NCI-H2081 (cell line): ENCODE data around the gene TSSK2.
"Not testable (repeated sequence)": the region's sequence is repeated elsewhere in the genome, so short reads cannot be mapped to it uniquely, and the experiment has no call there.

Experiments
- DNase-seq, 2 experiments: peaks; one replicate each; lab custom pipeline; 2025; lab: John Stamatoyannopoulos, UW

The TSSK2 gene

DNA sequence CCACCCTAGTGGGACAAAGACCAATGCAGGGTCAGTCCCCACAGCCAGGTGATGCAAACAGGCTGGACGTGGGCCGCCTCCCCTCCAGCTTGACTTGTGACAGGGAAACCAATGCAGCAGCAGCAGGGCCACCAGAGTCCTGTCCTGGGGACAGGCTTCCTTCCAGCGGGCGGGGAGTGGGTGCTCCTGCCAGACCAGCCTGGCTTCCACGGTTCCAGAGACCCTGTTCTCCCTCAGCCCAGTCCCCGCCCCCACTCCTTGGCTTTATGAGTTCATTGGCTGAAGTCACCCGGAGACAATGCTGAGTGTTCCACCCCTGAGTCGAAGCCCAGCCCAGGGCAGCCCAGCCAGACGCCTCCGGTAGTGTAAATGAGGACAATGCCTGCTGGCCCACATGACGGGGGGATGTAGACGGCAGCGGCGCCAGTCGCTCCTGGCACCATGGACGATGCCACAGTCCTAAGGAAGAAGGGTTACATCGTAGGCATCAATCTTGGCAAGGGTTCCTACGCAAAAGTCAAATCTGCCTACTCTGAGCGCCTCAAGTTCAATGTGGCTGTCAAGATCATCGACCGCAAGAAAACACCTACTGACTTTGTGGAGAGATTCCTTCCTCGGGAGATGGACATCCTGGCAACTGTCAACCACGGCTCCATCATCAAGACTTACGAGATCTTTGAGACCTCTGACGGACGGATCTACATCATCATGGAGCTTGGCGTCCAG is at the start of gene TSSK2:
Gene TSSK2 (plus strand): TSS at position 350 of the 726 bp plus-strand sequence. CDS start 92 bp downstream, at position 442.
- no peak for DNase-seq

DNA sequence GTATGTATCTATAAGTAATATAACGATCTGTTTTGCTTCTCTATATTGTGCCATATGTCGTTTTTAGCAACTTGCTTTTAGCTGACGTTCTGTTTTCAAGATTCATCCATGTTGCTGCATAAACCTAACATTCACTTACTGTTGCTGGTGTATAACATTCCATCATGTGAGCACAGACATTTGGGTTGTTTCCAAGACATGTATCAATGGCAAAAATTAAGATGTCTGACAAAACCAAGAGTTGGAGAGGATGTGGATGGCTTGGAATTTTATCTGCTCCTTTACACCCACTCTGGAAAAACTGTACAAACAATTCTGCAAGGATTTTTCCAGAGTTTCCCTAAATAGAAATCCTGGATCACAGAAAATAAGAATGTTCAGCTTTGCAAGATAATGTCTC is 49.8 kb upstream of the TSSK2 start:
- no peak for DNase-seq

DNA sequence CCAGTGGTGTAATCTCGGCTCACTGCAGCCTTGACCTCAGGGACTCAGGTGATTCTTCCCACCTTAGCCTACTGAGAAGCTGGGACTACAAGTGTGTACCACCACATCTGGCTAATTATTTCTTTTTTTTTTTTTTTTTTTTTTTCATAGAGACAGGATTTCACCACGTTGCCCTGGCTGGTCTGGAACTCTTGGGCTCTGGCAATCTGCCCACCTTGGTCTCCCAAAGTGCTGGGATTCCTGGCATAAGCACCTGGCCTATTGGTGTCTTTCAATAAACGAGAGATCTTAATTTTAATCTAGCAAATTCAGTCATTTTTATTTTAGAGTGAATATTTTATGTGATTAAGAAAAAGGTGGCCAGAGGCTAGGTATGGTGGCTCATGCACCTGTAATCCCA is 49.0 kb upstream of the TSSK2 start:
- no peak for DNase-seq

DNA sequence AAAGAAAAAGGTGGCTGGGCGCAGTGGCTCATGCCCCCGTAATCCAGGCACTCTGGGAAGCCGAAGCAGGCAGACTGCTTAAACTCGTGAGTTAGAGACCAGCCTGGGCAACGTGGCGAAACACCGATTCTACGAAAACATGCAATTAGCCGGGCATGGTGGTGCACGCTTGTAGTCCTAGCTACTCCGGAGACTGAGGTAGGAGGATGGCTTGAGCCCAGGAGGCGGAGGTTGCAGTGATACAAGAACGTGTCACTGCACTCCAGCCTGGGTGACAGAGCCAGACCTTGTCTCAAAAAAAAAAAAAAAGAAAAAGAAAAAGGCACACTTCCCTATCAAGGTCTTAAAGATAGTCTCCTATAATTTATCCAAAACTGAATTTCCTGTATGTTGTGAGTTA is 48.3 kb upstream of the TSSK2 start:
- no peak for DNase-seq

DNA sequence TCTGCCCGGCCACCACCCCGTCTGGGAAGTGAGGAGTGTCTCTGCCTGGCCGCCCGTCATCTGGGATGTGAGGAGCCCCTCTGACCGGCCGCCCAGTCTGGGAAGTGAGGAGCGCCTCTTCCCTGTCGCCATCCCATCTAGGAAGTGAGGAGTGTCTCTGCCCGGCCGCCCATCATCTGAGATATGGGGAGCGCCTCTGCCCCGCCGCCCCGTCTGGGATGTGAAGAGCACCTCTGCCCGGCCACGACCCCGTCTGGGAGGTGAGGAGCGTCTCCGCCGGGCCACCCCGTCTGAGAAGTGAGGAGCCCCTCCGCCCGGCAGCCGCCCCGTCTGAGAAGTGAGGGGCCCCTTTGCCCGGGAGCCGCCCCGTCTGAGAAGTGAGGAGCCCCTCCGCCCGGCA is 47.0 kb upstream of the TSSK2 start:
- DNase-seq, result not testable (repeated sequence)

DNA sequence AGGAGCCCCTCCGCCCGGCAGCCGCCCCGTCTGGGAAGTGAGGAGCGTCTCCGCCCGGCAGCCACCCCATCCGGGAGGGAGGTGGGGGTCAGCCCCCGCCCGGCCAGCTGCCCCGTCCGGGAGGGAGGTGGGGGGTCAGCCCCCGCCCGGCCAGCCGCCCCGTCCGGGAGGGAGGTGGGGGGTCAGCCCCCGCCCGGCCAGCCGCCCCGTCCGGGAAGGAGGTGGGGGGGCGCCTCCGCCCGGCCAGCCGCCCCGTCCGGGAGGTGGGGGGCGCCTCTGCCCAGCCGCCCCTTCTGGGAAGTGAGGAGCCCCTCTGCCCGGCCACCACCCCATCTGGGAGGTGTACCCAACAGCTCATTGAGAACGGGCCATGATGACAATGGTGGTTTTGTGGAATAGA is 46.5 kb upstream of the TSSK2 start:
- not testable (repeated sequence) for DNase-seq

DNA sequence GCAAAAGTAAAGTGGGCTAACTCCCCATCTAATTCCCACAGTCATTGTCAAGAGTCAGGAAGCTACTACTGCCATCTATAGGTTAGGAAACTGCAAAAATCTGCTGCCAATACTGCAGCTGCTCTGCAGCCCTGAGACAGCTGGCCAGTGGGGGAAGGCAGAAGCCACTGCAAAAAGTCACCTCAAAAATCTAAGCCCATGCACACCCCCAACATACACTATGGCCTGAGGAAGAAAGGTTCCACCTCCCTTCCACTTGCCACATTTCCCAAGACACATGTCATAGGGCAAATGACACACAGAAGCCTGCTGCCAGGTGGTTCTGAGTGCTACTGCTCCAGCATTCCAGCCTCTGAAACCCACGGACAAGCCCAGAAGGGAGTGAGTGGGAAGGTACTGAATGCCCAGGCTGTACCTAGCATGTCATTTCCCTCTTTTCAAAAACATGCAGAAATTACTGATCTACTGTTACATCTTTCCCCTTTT is 45.8 kb upstream of the TSSK2 start:
- peak in 1 of 2 experiments; percentile 50 for DNase-seq

DNA sequence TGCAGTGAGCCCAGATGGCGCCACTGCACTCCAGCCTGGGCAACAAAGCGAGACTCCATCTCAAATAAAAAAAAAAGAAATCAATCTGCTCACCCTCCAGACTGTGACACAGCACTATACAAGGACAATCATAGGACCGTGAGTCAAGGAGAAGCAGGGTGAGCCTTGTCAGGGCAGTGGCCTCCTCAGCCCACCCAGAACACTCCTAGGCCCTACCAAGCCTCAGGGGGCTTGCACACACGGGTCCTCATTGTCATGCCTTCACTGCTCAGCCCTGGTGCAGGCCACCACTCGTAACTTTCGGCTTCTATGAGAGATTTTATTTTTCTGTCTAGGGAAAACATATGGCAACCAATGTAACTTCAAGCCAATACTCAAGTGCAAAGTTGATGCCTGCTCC is 44.7 kb upstream of the TSSK2 start:
- DNase-seq, result no peak

DNA sequence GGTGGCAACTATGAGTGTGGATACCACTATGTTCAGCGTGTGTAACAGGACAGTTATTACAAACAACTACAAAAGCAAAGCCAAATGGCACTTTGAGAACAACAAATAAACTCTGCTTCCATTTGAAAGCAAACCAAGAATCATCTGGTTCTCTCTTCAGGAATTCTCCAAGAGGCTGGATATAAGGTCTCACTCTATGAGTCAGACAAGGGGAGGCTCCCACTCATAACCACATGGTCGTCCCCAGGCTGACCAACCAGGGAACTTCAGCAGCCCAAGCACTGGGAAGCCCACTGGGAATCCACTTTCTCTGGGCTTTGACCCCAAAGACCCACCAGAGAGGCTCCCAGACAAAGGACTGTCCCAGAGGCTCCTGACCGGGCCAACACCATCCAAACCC is 44.2 kb upstream of the TSSK2 start:
- DNase-seq, result no peak

DNA sequence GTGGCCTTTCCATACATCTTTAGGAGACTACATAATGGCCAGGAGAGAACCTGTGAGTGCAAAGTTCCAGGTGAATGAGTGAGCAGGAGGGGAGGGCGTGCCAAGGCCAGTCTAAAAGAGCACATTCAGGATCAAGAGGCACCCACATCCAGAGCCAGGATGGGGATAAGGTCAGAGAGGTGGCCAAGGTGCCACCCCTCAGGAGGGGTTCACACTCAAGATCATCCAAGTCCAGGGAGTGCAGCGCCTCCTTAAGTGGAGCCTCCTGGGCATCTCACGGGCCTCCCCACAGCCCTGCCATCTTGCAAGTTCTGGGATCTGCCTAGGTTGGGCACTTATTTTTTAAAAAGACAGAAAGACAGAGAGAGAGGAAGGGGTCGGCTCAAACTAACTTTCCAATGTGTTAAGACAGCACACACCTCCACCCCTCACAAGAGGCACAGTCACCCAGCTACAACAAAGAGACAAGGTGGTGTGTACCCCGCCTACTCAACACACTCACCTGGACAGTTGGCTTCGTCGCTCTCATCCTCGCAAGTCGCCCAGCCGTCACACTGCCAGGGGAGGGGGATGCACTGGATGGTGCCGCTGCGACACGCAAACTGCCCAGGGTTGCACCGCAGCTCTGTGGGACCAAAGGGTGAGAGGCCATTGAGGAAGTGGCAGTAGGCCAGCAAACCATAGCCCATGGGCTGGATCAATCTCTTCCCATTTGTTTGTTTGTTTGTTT is 42.1 kb upstream of the TSSK2 start:
- DNase-seq, result no peak

DNA sequence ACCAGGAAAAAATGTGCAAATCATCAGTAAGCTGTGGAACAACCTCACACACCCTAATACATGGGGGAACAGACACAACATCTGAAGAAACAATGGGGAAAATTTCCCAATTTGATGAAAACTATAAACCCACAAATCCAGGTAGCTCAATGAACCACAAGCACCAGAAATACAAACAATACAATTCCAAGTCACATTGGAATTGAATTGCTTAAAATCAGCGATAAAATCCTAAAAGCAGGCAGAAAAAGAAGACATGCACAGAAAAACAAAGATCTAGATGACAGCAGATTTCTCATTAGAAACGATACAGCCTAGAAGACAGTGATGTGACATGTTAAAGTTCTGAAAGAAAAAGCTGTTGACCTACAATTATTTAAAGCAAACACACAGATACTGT is 40.9 kb upstream of the TSSK2 start:
- DNase-seq, result no peak

DNA sequence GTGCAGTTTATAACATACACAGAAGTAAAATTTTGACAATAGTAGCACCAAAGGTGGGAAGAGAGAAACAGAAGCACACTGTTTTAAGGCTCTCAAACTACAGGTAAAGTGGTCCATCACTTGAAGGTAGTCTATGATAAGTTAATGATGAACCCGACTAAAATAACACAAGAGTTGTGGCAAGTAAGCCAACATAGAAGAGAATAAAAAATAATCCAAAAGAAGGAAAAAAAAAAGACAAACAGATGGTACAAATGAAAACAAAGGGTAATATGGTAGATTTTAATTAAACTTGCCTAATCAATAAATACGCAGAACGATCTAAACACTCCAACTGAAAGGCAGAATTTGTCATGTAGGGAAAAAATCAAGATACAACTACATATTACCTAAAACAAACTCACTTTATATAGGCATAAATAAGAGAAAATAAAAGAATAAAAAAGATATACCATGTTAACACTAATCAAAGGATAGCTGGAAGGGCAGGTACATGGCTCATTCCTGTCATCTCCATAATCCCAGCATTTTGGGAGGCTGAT is 40.5 kb upstream of the TSSK2 start:
- DNase-seq, result no peak

DNA sequence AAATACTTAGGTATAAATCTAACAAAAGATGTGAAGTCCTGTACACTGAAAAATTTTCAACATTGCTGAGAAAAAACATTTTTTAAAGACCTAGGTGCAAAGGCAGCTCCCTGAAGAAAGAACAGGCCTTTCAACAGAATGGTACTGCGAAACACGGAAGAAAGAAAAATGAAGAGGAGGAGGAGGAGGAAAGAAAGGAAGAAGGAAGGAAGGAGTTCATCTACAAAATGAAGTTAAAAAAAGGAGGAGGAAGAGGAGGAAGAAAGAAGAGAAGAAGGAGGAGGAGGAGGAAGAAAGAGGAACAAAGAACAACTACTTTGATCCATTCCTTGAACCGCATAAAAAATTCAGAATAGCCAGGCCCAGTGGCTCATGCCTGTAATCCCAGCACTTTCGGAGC is 38.4 kb upstream of the TSSK2 start:
- DNase-seq, result no peak

DNA sequence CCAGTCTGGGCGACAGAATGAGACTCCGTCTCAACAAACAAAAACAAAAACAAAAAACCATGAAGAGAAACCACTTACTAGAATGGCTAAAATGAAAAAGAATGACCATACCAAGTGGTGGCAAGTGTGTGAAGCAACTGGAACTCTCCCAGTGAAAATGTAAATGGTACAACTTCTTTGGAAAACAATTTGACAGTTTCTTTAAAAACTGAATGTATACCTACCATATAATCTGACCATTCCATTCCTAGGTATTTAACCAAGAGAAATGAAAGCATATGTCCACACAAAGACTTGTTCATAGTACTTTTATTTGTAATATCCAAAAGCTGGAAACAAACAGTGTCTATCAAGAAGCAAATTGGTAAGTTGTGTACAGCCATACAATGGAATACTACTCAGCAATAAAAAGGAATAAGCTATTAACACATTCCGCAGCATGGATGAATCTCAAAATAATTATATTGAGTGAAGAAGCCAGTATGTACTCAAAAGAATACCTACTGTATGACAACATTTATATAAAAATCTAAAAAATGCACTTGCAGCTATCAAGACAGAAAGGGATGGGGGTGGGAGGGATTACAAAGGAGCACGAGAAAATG is 36.6 kb upstream of the TSSK2 start:
- DNase-seq, result no peak

DNA sequence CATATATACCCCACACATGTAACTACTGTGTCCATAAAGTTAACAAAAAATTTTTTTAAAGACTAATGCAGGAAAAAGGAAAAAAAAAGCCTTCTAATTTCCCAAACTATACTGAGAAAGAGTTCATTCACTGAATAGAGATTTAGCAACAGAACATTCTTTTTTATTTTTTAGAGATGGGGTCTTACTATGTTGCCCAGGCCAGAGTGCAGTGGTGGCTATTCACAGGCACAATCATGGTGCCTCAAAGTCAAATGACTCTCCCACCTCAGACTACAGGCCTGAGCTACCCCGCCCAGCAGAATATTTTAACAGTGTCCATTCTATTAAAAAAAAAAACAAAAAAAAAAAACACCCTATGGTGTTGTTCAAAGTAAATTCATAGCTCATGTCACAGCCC is 34.6 kb upstream of the TSSK2 start:
- DNase-seq, result no peak

DNA sequence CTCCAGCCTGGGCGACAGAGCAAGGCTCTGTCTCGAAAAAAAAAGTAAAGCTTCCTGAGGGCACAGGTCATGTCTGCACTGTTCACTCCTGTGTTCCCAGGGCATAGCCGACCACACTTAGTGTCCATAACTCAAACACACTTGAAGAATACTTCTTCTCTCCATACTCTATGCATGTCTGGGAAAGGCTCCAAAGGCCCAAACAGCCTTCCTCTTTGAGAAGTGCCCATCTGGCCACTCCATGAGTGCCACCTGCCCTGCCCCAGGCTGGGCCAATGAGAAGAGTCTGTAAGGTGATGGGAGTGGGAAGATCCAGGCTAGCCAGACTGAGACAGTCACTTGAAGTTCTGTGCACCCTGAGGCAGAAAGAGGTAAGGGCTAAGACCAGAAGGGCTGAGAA is 33.6 kb upstream of the TSSK2 start:
- no peak for DNase-seq

DNA sequence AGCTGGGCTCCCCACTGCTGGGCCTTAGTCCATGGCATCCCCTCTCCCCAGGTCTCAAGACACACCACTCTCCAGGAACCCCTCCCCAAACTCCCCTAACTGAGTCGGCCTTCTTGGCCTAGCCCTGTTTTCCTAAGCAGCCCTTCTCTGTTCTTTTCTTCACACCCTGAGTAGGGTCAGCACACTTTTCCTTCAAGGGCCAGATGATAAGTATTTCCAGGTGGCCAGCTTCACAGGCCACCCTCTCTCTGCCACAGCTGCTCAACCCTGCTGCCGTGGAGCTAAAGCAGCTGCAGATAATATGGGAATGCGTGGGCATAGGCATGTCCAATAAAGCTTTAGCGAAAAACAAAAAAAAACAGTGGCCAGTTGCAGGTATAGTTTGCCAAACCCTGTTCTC is 33.0 kb upstream of the TSSK2 start:
- DNase-seq, result no peak

DNA sequence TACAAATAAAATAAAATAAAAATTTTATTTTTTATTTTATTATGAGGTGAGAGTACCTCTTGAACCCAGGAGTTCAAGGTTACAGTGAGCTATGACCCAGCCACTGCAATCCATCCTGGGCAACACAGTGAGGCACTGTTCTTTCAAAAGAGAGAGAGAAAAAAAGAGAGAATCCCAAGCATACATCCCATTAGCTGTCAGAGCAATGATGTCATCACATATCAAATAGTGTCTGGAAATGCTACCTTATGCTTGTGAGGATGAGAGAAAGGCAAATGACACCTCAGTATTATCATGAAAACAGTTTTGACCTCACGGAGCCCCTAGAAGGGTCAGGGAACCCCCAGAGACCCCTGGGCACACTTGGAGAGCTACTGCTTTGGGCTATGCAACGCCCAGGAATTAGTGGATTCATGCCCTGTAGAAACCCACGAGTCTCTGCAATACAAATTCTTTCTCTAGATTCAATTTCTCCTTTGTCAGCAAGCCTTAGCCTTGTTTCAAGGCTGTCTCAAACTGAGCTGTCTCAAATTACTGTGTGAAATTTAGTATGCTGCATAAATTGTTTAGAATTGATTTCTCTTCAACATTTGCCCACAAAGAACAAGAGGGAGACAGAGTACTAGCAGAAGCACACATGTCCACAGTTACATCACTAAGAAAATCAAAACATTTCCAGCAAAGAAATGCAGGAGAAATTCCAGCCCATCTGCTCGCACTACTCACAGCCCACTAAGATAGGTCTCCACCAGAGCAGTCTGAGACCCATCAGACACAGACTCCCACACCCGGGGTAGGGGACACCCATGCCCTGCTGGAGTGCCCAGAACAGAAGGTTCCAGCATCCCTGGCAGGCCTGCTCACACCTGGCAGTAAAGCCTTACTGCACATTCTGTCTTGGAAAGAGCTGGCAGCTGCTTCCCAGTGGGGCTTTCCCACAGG is 27.0 kb upstream of the TSSK2 start:
- DNase-seq, result no peak

DNA sequence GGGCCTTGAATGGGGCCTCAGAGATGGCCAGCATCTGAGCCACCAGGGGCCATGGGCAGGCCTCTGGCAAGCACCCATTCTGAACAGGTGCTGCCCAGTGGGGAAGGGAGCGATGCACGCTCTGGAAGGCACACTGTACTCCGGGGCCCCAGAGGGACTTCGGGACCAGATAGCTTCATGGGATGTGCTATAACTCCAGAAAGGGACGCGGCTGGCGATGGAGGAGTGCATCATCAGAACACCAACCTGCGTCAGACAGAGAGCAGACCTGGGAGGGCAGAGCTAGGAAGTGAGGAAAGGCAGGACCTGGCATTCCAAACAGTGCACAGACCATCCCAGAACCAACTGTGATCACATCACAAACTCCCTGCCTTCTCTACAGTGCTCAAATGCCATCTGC is 25.7 kb upstream of the TSSK2 start:
- DNase-seq, result no peak

DNA sequence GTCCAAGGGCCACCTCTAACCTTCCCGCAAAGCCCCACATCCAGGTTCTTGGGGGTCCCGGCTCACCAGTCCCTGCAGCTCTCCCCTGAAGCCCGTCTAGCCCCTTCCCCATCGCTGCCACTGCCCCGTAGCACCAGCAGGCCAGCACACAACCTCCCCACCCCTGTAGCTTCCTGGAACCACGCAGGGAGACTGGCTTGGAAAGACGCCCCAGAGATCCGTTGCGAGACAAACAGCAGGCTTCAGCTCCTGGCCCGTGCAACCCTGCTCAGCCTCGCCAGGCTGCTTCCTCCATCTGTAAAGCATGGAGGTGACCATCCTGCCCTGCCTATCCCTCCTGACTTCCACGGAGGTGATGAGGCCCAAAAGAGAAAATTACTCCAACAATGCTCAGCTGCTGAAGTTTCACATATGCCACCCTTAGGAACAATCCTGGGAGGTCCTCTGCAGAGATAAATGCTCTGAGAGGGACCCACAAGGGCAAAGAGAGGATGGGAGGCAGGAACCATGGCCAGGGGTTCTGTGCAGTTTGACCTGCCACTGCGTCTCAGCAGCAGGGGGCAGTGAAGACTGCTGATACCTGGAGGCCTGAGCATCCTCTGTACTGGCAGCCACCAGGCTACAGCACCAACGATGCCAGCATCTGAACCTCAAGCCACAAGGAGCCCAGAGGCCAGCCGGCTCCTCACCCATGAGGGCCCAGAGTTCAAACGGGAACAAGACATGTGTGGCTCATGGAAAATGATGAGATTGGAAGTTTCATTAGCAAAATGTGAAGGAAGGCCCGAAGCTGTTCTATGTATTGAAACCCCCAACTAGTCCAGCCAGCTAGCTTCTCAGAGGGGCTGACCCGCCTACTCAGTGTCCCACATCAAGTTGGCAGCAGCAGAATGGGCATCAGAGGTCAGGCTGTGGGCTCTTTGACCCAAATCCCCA is 25.0 kb upstream of the TSSK2 start:
- no peak for DNase-seq
